Stimulated activated naive B cell treated with anti-CD40 and anti-IgM and Interleukin-4, amounts not matched to agents 10 μg/mL and 1 μg/mL and 100 μg/mL, for 72 hours (primary cell): ENCODE measurements around the gene PLA2G2F.

Experiments used
- ATAC-seq, 2 donors: fragments of 150-1000 bp; cut with Tn5 transposase; replicated peaks; 2 replicates each; pipeline ENCODE4 v1.10.0; 2021; ENCODE audit warnings: moderate library complexity in 1 of 2
- DNase-seq: peaks from one replicate; pipeline ENCODE4 v3.0.0; 2021
- H3K27ac Mint-ChIP-seq: one replicate; pipeline ENCODE4 v1.8.0; 2022; ENCODE audit warnings: mild to moderate bottlenecking, mixed read lengths
- H3K27me3 Mint-ChIP-seq, 2 donors: one replicate each; pipeline ENCODE4 v1.8.0; 2022; ENCODE audit warnings: mixed read lengths in 2 of 2
- H3K36me3 Mint-ChIP-seq, 2 donors: one replicate each; pipeline ENCODE4 v1.8.0; 2022; ENCODE audit warnings: mixed read lengths in 2 of 2, mild to moderate bottlenecking in 1 of 2
- H3K4me1 Mint-ChIP-seq, 2 donors: one replicate each; pipeline ENCODE4 v1.8.0; 2022; ENCODE audit warnings: mixed read lengths in 2 of 2, mild to moderate bottlenecking in 1 of 2
- H3K4me3 Mint-ChIP-seq, 2 donors: one replicate each; pipeline ENCODE4 v1.8.0; 2022; ENCODE audit warnings: mild to moderate bottlenecking in 2 of 2, mixed read lengths in 2 of 2, moderate library complexity in 1 of 2
- H3K9me3 Mint-ChIP-seq, 2 donors: one replicate each; pipeline ENCODE4 v1.8.0; 2022; ENCODE audit warnings: mixed read lengths in 2 of 2, mild to moderate bottlenecking in 1 of 2

The PLA2G2F gene

DNA sequence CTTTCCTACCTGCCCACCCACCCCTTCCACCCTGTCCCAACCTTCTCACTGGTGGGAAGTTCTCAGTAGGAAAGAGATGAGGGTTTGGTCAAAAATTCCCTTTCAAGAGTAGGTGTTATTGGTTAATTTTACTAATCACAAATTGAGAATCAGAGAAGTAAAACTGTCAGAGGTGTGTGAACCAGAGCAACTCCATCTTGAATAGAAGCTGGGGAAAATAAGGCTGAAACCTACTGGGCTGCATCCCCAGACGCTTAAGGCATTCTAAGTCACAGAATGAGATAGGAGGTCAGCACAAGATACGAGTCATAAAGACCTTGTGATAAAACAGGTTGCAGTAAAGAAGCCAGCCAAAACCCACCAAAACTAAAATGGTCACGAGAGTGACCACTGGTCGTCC is 31.3 kb upstream of the PLA2G2F start:
- H3K36me3 Mint-ChIP-seq, result no peaks in the 10 kb centered on the region
- H3K4me1 Mint-ChIP-seq, result peaks cover 0 to 3% of the 10 kb centered on the region in 2 donors
- no peaks in the 10 kb centered on the region for H3K9me3 Mint-ChIP-seq
- DNase-seq, result no peak
- no peak overlapping the region for H3K4me3 Mint-ChIP-seq
- no peak overlapping the region for H3K27ac Mint-ChIP-seq
- ATAC-seq, result no peak
- peaks cover 10 to 23% of the 10 kb centered on the region in 2 donors for H3K27me3 Mint-ChIP-seq

DNA sequence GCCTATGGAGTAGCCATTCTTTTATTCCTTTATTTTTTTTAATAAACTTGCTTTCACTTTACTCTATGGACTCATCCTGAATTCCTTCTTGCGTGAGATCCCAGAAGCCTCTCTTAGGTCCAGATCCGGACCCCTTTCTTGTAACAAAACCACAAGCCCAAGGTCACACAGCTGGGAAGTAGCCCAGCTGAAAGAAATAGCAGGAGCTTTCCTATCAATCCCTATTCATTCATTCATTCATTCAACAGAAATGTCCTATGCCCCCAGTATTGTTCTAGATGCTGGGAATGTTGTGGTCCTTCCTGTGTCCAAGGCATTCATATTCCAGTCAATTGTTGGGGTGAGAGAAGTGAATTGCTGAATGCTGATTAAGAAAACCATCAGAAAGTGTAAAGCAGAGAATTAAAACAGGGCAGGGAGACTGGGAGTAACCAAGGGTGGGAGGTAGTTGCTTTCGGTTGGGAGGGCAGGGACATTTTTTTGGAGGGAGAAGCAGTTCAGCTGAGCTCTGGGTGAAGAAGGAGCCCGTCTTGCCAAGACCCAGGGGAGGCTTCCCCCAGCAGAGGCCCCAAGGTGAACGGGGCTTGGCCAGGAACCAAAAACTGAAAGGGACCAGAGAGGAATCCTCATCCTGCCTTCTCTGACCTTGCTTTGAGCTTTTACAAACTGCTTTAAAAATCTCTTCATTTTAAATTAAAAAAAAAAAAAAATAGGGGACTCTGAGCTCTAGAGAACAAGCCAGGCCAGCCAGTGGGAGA is 30.6 kb upstream of the PLA2G2F start:
- Mint-ChIP-seq H3K4me3 (no peak overlapping the region), H3K36me3 (no peaks in the 10 kb centered on the region), H3K27ac (no peak overlapping the region), H3K9me3 (no peaks in the 10 kb centered on the region), H3K4me1 (peaks cover 0 to 6% of the 10 kb centered on the region in 2 donors), H3K27me3 (peaks cover 10 to 23% of the 10 kb centered on the region in 2 donors)
- ATAC-seq (no peak), DNase-seq (no peak)

DNA sequence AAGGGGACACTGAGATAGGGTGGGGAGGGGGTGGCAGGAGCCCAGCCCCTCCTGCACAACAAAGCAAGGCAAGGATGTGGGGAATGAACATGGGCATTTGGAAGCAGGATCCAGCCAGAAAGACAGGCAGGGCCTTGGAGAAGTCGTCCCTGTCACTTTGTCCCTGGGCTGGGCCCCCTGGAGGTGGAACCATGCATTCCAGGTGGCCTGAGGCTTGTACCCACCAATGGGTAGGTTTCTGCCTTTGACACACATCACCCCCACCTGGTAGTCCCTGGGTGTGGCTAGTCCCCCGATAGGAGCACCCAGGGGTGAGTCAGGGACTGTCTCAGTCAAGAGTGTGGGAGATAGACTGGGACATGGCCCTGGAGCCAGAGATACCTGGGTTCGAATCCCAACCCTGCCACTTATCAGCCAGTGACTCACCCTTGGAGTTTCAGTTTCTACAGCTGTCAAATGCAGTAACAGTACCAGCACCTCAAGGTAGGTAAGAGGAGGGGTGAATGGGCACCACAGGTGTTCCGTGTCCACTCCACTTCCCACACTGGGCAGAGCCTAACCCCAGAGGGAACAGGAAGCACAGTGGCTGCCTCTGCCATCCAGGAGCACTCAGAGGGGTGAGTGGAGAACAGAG is 29.8 kb upstream of the PLA2G2F start:
- Mint-ChIP-seq H3K4me3 (no peak overlapping the region), H3K4me1 (peaks cover 0 to 6% of the 10 kb centered on the region in 2 donors), H3K36me3 (no peaks in the 10 kb centered on the region), H3K9me3 (no peaks in the 10 kb centered on the region), H3K27ac (no peak overlapping the region), H3K27me3 (peaks cover 5 to 18% of the 10 kb centered on the region in 2 donors)
- DNase-seq, result no peak
- ATAC-seq, result no peak

DNA sequence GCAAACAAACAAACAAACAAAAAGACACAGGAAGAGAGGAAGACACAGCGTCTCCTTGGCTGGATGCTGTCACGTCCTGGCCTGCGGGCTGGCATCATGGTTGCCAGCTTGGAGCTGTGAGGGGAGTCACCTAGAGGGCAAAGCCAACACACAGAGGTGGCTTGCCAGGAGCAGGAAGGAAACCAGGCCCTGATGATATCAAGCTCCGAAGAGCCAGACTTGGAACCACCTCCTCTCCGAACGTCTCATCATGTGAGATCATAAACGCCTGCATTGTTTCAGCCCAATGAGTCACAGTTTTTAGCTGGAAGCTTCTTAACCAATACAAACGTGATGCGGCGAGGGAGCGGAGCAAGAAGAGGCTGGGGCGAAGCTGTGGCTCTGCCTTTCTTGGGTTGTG is 28.4 kb upstream of the PLA2G2F start:
- H3K36me3 Mint-ChIP-seq, result no peaks in the 10 kb centered on the region
- DNase-seq (no peak), ATAC-seq (no peak)
- H3K9me3 Mint-ChIP-seq, result no peaks in the 10 kb centered on the region
- H3K4me1 Mint-ChIP-seq, result peaks cover 6 to 8% of the 10 kb centered on the region in 2 donors
- H3K27me3 Mint-ChIP-seq, result peaks cover 5 to 18% of the 10 kb centered on the region in 2 donors
- no peak overlapping the region for H3K27ac Mint-ChIP-seq
- H3K4me3 Mint-ChIP-seq, result no peak overlapping the region

DNA sequence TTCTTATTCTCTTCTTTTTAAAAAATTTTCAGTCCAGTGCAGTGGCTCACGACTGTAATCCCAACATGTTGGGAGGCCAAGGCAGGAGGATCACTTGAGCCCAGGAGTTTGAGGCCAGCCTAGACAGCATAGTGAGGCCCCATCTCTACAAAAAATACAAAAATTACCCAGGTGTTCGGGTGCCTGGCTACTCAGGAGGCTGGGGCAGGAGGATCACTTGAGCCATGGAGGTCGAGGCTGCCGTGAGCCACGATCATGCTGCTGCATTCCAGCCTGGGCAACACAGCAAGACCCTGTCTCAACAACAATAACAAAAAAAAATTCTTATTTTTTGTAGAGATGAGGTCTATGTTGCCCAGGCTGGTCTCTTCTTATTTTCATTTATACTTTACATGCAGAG is 27.7 kb upstream of the PLA2G2F start:
- DNase-seq (no peak), ATAC-seq (no peak)
- Mint-ChIP-seq H3K27me3 (peaks cover 5 to 16% of the 10 kb centered on the region in 2 donors), H3K4me3 (no peak overlapping the region), H3K4me1 (peaks cover 6 to 8% of the 10 kb centered on the region in 2 donors), H3K9me3 (no peaks in the 10 kb centered on the region), H3K27ac (no peak overlapping the region), H3K36me3 (no peaks in the 10 kb centered on the region)

DNA sequence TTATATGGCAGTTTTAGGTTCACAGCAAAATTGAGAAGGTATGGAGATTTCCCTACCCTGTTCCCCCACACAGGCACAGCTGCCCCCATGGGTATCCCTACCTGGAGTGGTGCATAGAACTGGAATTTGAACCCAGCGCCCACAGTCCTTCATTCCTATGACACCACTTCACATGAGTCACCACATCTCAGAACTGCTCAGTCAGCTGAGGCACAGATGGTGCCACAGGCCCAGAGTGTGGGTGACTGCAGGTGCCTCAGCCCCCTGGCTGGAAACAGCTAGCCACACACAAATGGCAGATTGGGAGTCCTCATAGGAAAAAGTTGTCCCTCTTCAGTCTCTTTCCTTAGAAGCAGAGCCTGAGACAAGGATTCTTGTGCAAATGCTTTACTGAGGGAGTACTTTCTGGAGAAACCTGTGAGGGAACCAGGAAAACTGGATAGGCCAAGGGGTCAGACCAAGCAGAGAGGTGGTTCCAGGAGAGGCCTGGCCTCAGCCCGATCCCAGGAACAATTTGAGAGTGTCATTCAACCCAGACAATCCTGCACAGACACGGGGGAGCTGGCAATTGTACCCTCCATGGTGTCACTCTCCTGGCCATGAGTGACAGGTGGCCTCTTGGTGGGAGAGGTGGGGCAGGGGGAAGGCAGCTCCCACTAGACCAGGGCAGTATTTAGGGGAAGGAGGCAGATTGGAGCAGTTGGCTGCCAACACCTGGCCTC is 26.7 kb upstream of the PLA2G2F start:
- H3K36me3 Mint-ChIP-seq, result no peaks in the 10 kb centered on the region
- no peaks in the 10 kb centered on the region for H3K9me3 Mint-ChIP-seq
- H3K27ac Mint-ChIP-seq, result no peak overlapping the region
- peaks cover 5 to 12% of the 10 kb centered on the region in 2 donors for H3K27me3 Mint-ChIP-seq
- H3K4me3 Mint-ChIP-seq, result no peak overlapping the region
- ATAC-seq, result no peak
- no peak for DNase-seq
- peaks cover 11 to 13% of the 10 kb centered on the region in 2 donors for H3K4me1 Mint-ChIP-seq

DNA sequence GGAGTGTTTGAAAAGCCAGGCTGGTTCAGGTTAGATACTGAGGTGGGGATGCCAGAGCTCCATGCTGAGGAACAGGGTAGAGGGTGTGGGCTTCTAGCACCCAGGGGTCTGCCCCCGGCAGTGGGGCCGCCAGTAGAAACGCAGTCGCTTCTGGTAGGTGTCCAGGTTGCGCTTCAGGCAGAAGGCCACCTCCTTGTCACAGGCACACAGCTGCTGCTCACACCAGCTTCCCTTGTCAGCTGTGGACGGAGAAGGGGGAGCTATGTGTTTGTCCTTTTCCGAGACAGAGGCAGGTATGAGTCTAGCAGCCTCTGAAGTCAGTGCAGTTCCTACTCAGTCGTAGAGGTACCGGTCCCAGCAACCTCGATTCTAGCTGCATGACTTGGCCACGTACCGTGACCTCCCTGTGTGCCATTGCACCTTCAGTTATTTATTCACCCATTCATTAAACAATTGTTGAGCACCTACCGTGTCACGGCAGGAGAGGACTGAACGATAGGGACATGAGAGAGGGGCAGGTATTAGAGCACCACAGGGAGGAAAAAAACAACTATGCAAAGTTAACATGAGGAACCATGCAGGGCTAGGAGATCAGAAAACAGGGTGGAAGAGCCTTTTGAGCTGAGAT is 25.0 kb upstream of the PLA2G2F start:
- DNase-seq (no peak), ATAC-seq (no peak)
- H3K27me3 Mint-ChIP-seq, result peaks cover 0 to 5% of the 10 kb centered on the region in 2 donors
- no peaks in the 10 kb centered on the region for H3K9me3 Mint-ChIP-seq
- H3K4me1 Mint-ChIP-seq, result peaks cover 22 to 23% of the 10 kb centered on the region in 2 donors
- H3K36me3 Mint-ChIP-seq, result no peaks in the 10 kb centered on the region
- no peak overlapping the region for H3K4me3 Mint-ChIP-seq
- no peak overlapping the region for H3K27ac Mint-ChIP-seq

DNA sequence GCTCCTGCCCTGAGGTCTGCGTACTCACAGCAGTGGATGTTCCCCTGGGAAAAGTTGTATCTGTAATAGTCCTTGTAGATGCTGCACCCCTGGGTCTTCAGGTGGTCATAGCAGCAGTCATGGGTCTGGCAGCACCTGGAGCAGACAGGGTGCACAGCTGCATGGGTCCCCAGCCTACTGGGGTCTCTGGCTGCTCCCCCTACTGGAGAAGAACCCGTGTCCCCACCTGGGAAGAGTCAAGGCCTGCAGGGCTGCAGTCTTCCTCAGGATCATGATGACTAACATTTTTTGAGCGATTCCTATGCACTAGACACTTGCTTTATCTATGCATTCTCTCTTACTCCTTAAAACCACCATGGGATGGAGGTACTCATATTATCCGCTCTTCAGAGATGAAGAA is 23.6 kb upstream of the PLA2G2F start:
- no peak overlapping the region for H3K4me3 Mint-ChIP-seq
- H3K36me3 Mint-ChIP-seq, result no peaks in the 10 kb centered on the region
- no peaks in the 10 kb centered on the region for H3K9me3 Mint-ChIP-seq
- H3K27ac Mint-ChIP-seq, result no peak overlapping the region
- DNase-seq, result no peak
- peaks cover 32 to 36% of the 10 kb centered on the region in 2 donors for H3K4me1 Mint-ChIP-seq
- H3K27me3 Mint-ChIP-seq, result peaks cover 0 to 3% of the 10 kb centered on the region in 2 donors
- no peak for ATAC-seq

DNA sequence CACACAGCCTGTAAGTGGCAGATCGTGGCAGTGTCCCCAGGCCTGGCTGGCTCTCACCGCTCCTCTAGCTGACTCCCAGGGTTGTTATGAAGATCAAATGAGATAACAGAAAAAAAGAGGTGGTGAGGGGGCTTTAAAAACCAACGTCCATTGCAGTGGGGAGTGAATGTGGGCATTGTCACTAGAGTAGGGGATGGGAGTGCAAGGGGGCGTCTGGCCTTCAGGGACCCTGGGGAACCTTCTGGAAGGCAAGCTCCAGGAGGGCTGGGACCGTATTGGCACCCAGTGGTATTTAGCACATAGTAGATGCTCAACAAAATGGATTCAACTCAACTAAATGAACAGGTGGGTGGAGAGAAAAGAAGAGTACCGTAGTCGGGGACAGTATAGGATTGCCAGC is 23.2 kb upstream of the PLA2G2F start:
- H3K27me3 Mint-ChIP-seq, result no peaks in the 10 kb centered on the region
- H3K27ac Mint-ChIP-seq, result no peak overlapping the region
- H3K36me3 Mint-ChIP-seq, result no peaks in the 10 kb centered on the region
- H3K4me3 Mint-ChIP-seq, result no peak overlapping the region
- DNase-seq (no peak), ATAC-seq (no peak)
- peaks cover 36 to 40% of the 10 kb centered on the region in 2 donors for H3K4me1 Mint-ChIP-seq
- H3K9me3 Mint-ChIP-seq, result no peaks in the 10 kb centered on the region

DNA sequence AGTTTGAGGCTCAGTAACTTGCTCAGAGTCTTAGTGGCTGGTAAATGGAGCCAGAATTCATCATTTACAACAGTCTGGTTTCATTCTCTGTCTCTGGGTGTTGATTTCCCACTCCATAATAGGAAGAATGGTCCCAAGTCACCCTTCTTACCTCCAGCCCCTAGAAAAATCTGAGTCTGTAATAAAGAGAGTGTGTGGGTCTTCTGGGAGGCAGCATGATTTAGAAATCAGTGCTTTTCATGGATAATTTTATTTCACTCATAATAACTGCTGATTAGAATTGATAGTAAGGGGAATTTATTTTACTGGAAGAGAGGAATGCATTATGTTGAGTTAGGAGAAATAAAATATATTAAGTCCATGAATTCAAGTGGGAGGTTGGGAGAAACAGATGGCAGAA is 21.9 kb upstream of the PLA2G2F start:
- ATAC-seq, result no peak
- Mint-ChIP-seq H3K27ac (peak overlapping the region; percentile 7), H3K27me3 (no peaks in the 10 kb centered on the region), H3K4me1 (peaks cover 42 to 50% of the 10 kb centered on the region in 2 donors), H3K4me3 (no peak overlapping the region), H3K9me3 (no peaks in the 10 kb centered on the region), H3K36me3 (no peaks in the 10 kb centered on the region)
- DNase-seq, result no peak

DNA sequence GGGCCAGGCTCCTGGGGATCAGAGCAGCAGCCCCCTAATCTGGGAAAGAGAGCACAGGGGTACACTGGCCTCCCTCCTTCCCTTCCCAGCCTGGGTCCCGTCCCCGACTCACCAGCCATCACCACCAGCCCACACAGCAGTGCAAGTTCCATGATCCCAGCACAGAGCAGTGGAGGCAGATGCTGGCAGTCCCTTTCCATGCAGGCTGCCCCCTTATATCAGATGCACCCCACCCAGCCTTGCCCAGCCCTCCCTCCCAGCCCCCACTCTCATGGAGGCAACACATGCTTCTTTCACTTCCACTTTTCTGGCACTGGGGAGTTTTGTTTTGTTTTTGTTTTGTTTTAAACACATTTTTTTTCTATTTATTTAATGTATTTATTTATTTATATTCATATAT is 19.8 kb upstream of the PLA2G2F start, which contains the start of gene PLA2G2D:
Gene PLA2G2D (minus strand): TSS at position 190 of the 400 bp plus-strand sequence. CDS start 38 bp downstream, at position 152.
- Mint-ChIP-seq H3K4me3 (peak within 1 kb of the TSS in 1 of 2 donors; percentile 50), H3K9me3 (no peaks in the 10 kb centered on the region), H3K36me3 (no peaks in the 10 kb centered on the region), H3K27me3 (no peaks in the 10 kb centered on the region), H3K27ac (peak within 1 kb of the TSS; percentile 37), H3K4me1 (peaks cover 43 to 68% of the 10 kb centered on the region in 2 donors)
- DNase-seq, result no peak
- ATAC-seq, result peak; percentile 52 to 58

DNA sequence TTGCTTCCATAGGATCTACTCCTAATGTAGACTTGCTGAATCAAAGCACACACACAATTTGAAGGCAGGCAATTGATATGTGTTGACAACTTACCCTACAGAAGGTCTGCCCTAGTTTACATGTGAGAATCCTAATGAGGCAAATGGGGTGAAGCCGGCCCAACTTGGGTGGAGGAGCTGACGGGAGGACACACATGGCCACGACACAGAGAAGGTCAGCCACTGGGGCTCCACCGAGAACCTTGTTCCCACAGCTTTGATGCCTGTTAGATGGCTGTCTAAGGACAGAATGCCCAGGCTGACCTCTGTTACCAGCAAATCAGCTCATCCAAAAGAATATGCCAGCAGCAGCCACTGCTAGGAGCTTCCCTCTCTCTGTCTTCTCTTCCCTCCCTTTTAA is 18.3 kb upstream of the PLA2G2F start:
- Mint-ChIP-seq H3K27ac (peak overlapping the region; percentile 1), H3K36me3 (no peaks in the 10 kb centered on the region), H3K9me3 (no peaks in the 10 kb centered on the region), H3K4me1 (peaks cover 54 to 76% of the 10 kb centered on the region in 2 donors), H3K4me3 (no peak overlapping the region), H3K27me3 (no peaks in the 10 kb centered on the region)
- DNase-seq (no peak), ATAC-seq (no peak)

DNA sequence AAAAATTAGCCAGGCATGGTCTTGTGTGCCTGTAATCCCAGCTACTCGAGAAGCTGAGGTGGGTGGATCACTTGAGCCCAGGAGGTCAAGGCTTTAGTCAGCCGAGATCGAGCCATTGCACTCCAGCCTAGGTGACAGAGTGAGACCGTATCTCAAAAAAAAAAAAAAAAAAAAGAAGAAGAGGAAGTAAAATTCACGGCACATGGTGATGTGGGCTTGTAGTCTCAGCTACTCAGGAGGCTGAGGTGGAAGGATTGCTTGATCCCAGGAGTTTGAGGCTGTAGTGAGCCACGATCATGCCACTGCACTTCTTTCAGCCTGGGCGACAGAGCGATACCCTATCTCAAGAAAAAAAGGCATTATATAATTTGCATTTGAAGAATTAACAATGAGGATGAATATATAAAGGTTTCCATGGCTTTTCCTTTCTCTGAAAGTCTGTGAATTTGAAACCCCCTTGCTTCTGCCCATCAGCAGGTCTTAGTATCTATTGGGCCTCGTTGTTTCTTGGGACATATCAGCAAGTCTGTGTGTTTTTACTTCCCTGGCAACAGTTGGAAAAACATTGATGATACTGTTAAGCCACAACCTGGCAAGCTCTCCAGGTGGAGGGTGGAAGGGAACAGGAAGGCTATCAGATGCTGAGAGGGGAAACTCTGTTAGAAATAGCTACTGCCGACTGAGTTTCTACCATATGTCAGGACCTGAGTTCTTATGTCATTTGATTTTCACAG is 15.2 kb upstream of the PLA2G2F start:
- peak overlapping the region; percentile 69 for H3K27ac Mint-ChIP-seq
- peaks cover 62 to 83% of the 10 kb centered on the region in 2 donors for H3K4me1 Mint-ChIP-seq
- ATAC-seq (peak; percentile 58 to 65), DNase-seq (no peak)
- H3K4me3 Mint-ChIP-seq, result no peak overlapping the region
- H3K36me3 Mint-ChIP-seq, result peaks cover 3 to 12% of the 10 kb centered on the region in 2 donors
- peaks cover 4 to 9% of the 10 kb centered on the region in 2 donors for H3K9me3 Mint-ChIP-seq
- no peaks in the 10 kb centered on the region for H3K27me3 Mint-ChIP-seq
